Raji (cell line): ENCODE data around the gene WT1.

Experiments used
- POLR2A ChIP-seq: IDR thresholded peaks from 2 replicates; pipeline ENCODE4 v1.6.1; 2011; ENCODE audit warnings: low read depth, low read length, control low read depth; ENCODE audit not compliant: insufficient read depth

Gene WT1

GRCh38 chr11:32444186-32444585, 8.8 kb upstream of the WT1 start:
- TF ChIP-seq POLR2A, result no peak

- no peak for TF ChIP-seq POLR2A
Measured at GRCh38 chr11:32440916-32441315, 5.6 kb upstream of the WT1 start.

GRCh38 chr11:32440312-32440908, 5.1 kb upstream of the WT1 start:
- no peak for TF ChIP-seq POLR2A

GRCh38 chr11:32439501-32440210, 4.3 kb upstream of the WT1 start:
- no peak for TF ChIP-seq POLR2A

GRCh38 chr11:32438866-32439489, 3.6 kb upstream of the WT1 start:
- TF ChIP-seq POLR2A, result no peak

GRCh38 chr11:32438346-32438865, 3.1 kb upstream of the WT1 start:
- no peak for TF ChIP-seq POLR2A

GRCh38 chr11:32437495-32438345, 2.4 kb upstream of the WT1 start:
- no peak for TF ChIP-seq POLR2A

GRCh38 chr11:32436751-32437494, 1.6 kb upstream of the WT1 start:
- no peak for TF ChIP-seq POLR2A

GRCh38 chr11:32435942-32436750, 807 bp upstream of the WT1 start:
- TF ChIP-seq POLR2A, result no peak

- TF ChIP-seq POLR2A, result no peak
Measured at GRCh38 chr11:32435152-32435480, 223 bp downstream of the WT1 start.

GRCh38 chr11:32434356-32435151, 785 bp downstream of the WT1 start:
- no peak for TF ChIP-seq POLR2A

GRCh38 chr11:32433914-32434355, 1.4 kb downstream of the WT1 start:
- no peak for TF ChIP-seq POLR2A
